Measurements from ENCODE around the gene SCN4B. TPM values are rescaled to one million over a fixed set of nuclear protein-coding genes. Genes with fewer than 3 reads are reported as not detected.

SCN4B gene
- polyA plus RNA-seq, 2 donors: 0.75 to 1.1 TPM

- Histone ChIP-seq H3K27ac (ENCODE audit: low read depth in 2 of 2, low read length in 1 of 2) (no peak overlapping the region), H3K4me1 (ENCODE audit: control insufficient read depth in 2 of 2, insufficient read depth in 2 of 2, low read length in 1 of 2) (peaks cover 6 to 7% of the 10 kb centered on the region in 2 donors), H3K4me3 (ENCODE audit: low read depth in 1 of 2, low read length in 2 of 2) (no peak overlapping the region), H3K27me3 (ENCODE audit: control insufficient read depth in 1 of 2, insufficient read depth in 2 of 2, low read length in 2 of 2) (no peaks in the 10 kb centered on the region), H3K9me3 (ENCODE audit: control insufficient read depth in 2 of 2, insufficient read depth in 1 of 2, low read depth in 1 of 2, low read length in 1 of 2) (no peaks in the 10 kb centered on the region), H3K36me3 (ENCODE audit: control insufficient read depth in 2 of 2, insufficient read depth in 2 of 2, low read length in 1 of 2) (no peaks in the 10 kb centered on the region)
- 89 to 94% methylated on average over 9 of the region's 9 CpGs for WGBS, 2 donors
Observed at GRCh38 chr11:118174006-118174567, 21.5 kb upstream of the SCN4B start.

- WGBS, 2 donors: 75 to 84% methylated on average over 9 of the region's 9 CpGs
- Histone ChIP-seq H3K36me3 (ENCODE audit: control insufficient read depth in 2 of 2, insufficient read depth in 2 of 2, low read length in 1 of 2) (no peaks in the 10 kb centered on the region), H3K9me3 (ENCODE audit: control insufficient read depth in 2 of 2, insufficient read depth in 1 of 2, low read depth in 1 of 2, low read length in 1 of 2) (no peaks in the 10 kb centered on the region), H3K4me3 (ENCODE audit: low read depth in 1 of 2, low read length in 2 of 2) (no peak overlapping the region), H3K4me1 (ENCODE audit: control insufficient read depth in 2 of 2, insufficient read depth in 2 of 2, low read length in 1 of 2) (peaks cover 6 to 7% of the 10 kb centered on the region in 2 donors), H3K27ac (ENCODE audit: low read depth in 2 of 2, low read length in 1 of 2) (no peak overlapping the region), H3K27me3 (ENCODE audit: control insufficient read depth in 1 of 2, insufficient read depth in 2 of 2, low read length in 2 of 2) (no peaks in the 10 kb centered on the region)
Observed at GRCh38 chr11:118172356-118172755, 19.7 kb upstream of the SCN4B start.

DNA sequence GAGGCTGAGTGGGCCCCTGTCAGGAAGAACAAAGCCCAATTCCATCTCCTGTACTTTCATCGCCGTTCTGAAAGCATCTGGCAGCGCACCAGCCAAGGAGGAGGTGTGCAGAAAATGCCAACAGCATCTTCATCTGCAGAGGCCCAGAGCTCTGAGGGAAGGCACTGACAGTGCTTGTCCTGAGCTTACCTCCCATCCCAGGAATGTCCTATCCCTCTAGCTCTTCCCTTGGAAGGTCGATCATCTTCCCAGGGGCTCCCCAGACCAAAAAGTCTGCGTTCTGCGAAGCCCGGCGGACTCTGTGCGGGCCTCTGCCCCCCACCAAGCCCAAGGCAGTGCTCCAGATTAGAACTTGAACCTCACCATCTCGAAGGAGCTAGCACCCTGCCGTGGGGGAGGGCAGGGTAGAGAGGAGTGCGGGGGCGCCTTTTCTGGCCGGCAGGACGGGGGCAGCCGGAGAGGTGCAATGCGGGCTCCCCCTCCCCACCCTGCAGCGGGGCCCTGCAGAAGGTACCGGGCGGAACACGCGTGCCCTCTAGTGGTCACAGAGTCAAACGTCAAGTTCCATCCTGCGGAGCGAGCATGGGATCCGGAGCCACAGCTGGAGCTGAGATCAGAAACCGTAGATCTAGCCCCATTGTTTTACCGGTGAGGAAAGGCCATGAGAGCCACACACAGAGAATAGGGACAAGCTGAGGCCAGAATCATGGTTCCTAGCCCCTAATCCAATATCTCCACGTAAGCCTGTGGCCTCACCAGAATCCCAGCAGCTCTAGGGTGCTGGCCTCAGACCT is 18.8 kb upstream of the SCN4B start:
- Histone ChIP-seq H3K4me3 (ENCODE audit: low read depth in 1 of 2, low read length in 2 of 2) (no peak overlapping the region), H3K36me3 (ENCODE audit: control insufficient read depth in 2 of 2, insufficient read depth in 2 of 2, low read length in 1 of 2) (no peaks in the 10 kb centered on the region), H3K27ac (ENCODE audit: low read depth in 2 of 2, low read length in 1 of 2) (no peak overlapping the region), H3K4me1 (ENCODE audit: control insufficient read depth in 2 of 2, insufficient read depth in 2 of 2, low read length in 1 of 2) (peaks cover 6 to 7% of the 10 kb centered on the region in 2 donors), H3K27me3 (ENCODE audit: control insufficient read depth in 1 of 2, insufficient read depth in 2 of 2, low read length in 2 of 2) (no peaks in the 10 kb centered on the region), H3K9me3 (ENCODE audit: control insufficient read depth in 2 of 2, insufficient read depth in 1 of 2, low read depth in 1 of 2, low read length in 1 of 2) (no peaks in the 10 kb centered on the region)
- 8% methylated on average over 27 to 29 of the region's 29 CpGs for WGBS, 2 donors

GRCh38 chr11:118170882-118171268 is 18.3 kb upstream of the SCN4B start:
- H3K27ac ChIP-seq (ENCODE audit: low read depth in 2 of 2, low read length in 1 of 2): no peak overlapping the region
- peaks cover 6 to 7% of the 10 kb centered on the region in 2 donors for H3K4me1 ChIP-seq (ENCODE audit: control insufficient read depth in 2 of 2, insufficient read depth in 2 of 2, low read length in 1 of 2)
- 49 to 53% methylated on average over 8 of the region's 8 CpGs for WGBS, 2 donors
- no peaks in the 10 kb centered on the region for H3K9me3 ChIP-seq (ENCODE audit: control insufficient read depth in 2 of 2, insufficient read depth in 1 of 2, low read depth in 1 of 2, low read length in 1 of 2)
- H3K36me3 ChIP-seq (ENCODE audit: control insufficient read depth in 2 of 2, insufficient read depth in 2 of 2, low read length in 1 of 2): no peaks in the 10 kb centered on the region
- no peak overlapping the region for H3K4me3 ChIP-seq (ENCODE audit: low read depth in 1 of 2, low read length in 2 of 2)
- H3K27me3 ChIP-seq (ENCODE audit: control insufficient read depth in 1 of 2, insufficient read depth in 2 of 2, low read length in 2 of 2): no peaks in the 10 kb centered on the region

- WGBS, 2 donors: 82 to 87% methylated on average over 9 of the region's 9 CpGs
Observed at GRCh38 chr11:118170231-118170630, 17.6 kb upstream of the SCN4B start.

GRCh38 chr11:118169300-118170140 is 16.9 kb upstream of the SCN4B start:
- H3K36me3 ChIP-seq (ENCODE audit: control insufficient read depth in 2 of 2, insufficient read depth in 2 of 2, low read length in 1 of 2): no peaks in the 10 kb centered on the region
- no peaks in the 10 kb centered on the region for H3K27me3 ChIP-seq (ENCODE audit: control insufficient read depth in 1 of 2, insufficient read depth in 2 of 2, low read length in 2 of 2)
- 81 to 84% methylated on average over 7 of the region's 7 CpGs for WGBS, 2 donors
- H3K9me3 ChIP-seq (ENCODE audit: control insufficient read depth in 2 of 2, insufficient read depth in 1 of 2, low read depth in 1 of 2, low read length in 1 of 2): no peaks in the 10 kb centered on the region
- no peak overlapping the region for H3K4me3 ChIP-seq (ENCODE audit: low read depth in 1 of 2, low read length in 2 of 2)
- H3K27ac ChIP-seq (ENCODE audit: low read depth in 2 of 2, low read length in 1 of 2): no peak overlapping the region
- H3K4me1 ChIP-seq (ENCODE audit: control insufficient read depth in 2 of 2, insufficient read depth in 2 of 2, low read length in 1 of 2): peaks cover 0 to 3% of the 10 kb centered on the region in 2 donors

More at GRCh38 chr11:118170231-118170630, 17.6 kb upstream of the SCN4B start:
- H3K27ac ChIP-seq (ENCODE audit: low read depth in 2 of 2, low read length in 1 of 2): no peak overlapping the region
- peaks cover 3 to 6% of the 10 kb centered on the region in 2 donors for H3K4me1 ChIP-seq (ENCODE audit: control insufficient read depth in 2 of 2, insufficient read depth in 2 of 2, low read length in 1 of 2)
- no peak overlapping the region for H3K4me3 ChIP-seq (ENCODE audit: low read depth in 1 of 2, low read length in 2 of 2)
- H3K36me3 ChIP-seq (ENCODE audit: control insufficient read depth in 2 of 2, insufficient read depth in 2 of 2, low read length in 1 of 2): no peaks in the 10 kb centered on the region
- H3K27me3 ChIP-seq (ENCODE audit: control insufficient read depth in 1 of 2, insufficient read depth in 2 of 2, low read length in 2 of 2): no peaks in the 10 kb centered on the region
- no peaks in the 10 kb centered on the region for H3K9me3 ChIP-seq (ENCODE audit: control insufficient read depth in 2 of 2, insufficient read depth in 1 of 2, low read depth in 1 of 2, low read length in 1 of 2)

GRCh38 chr11:118168751-118169150 is 16.1 kb upstream of the SCN4B start:
- H3K4me3 ChIP-seq (ENCODE audit: low read depth in 1 of 2, low read length in 2 of 2): no peak overlapping the region
- no peak overlapping the region for H3K27ac ChIP-seq (ENCODE audit: low read depth in 2 of 2, low read length in 1 of 2)
- H3K9me3 ChIP-seq (ENCODE audit: control insufficient read depth in 2 of 2, insufficient read depth in 1 of 2, low read depth in 1 of 2, low read length in 1 of 2): no peaks in the 10 kb centered on the region
- peaks cover 0 to 3% of the 10 kb centered on the region in 2 donors for H3K4me1 ChIP-seq (ENCODE audit: control insufficient read depth in 2 of 2, insufficient read depth in 2 of 2, low read length in 1 of 2)
- whole genome bisulfite sequencing, 2 donors: 78 to 82% methylated on average over 3 of the region's 3 CpGs
- H3K27me3 ChIP-seq (ENCODE audit: control insufficient read depth in 1 of 2, insufficient read depth in 2 of 2, low read length in 2 of 2): no peaks in the 10 kb centered on the region
- no peaks in the 10 kb centered on the region for H3K36me3 ChIP-seq (ENCODE audit: control insufficient read depth in 2 of 2, insufficient read depth in 2 of 2, low read length in 1 of 2)

DNA sequence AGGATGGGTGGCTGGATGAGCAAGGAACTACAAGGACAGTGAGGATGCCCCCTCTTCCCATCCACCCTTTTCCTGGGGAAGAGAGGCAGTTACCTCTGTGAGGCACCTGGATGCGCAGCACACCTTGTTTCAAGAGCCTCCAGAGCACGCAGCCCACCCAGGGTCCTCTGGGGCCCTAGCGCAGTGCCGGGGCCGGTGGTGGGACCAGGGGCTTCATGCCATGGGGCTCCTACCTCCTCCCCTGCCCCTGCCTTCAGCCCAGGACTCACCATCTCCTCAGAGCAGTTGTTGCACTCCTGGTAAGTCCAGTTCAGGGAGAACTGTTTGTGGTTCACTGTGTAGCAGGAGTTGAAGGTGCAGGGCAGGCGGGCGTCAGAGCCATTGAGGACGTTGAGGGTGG is 15.7 kb upstream of the SCN4B start:
- H3K9me3 ChIP-seq (ENCODE audit: control insufficient read depth in 2 of 2, insufficient read depth in 1 of 2, low read depth in 1 of 2, low read length in 1 of 2): no peaks in the 10 kb centered on the region
- H3K36me3 ChIP-seq (ENCODE audit: control insufficient read depth in 2 of 2, insufficient read depth in 2 of 2, low read length in 1 of 2): no peaks in the 10 kb centered on the region
- peaks cover 0 to 3% of the 10 kb centered on the region in 2 donors for H3K4me1 ChIP-seq (ENCODE audit: control insufficient read depth in 2 of 2, insufficient read depth in 2 of 2, low read length in 1 of 2)
- WGBS, 2 donors: 91 to 93% methylated on average over 8 of the region's 8 CpGs
- H3K4me3 ChIP-seq (ENCODE audit: low read depth in 1 of 2, low read length in 2 of 2): no peak overlapping the region
- H3K27ac ChIP-seq (ENCODE audit: low read depth in 2 of 2, low read length in 1 of 2): no peak overlapping the region
- no peaks in the 10 kb centered on the region for H3K27me3 ChIP-seq (ENCODE audit: control insufficient read depth in 1 of 2, insufficient read depth in 2 of 2, low read length in 2 of 2)

DNA sequence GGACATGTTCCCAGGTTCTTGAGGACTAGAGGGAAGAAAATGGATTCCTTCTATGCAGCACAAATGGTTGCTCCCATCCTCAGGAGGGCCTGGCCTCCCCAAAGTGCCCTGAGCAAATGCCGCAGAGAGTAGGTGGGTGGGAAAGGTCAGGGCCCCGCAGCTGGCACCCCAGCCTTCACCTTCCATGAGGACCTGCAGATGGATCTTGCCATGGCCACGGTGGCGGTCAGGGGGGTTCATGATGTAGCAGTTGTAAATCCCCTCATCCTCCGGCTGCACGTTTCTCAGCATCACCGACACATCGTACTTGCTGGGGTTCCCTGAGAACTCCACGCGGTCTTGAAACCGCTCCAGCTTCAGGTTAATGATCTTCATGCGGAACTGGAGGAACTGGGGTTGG is 15.3 kb upstream of the SCN4B start:
- H3K27me3 ChIP-seq (ENCODE audit: control insufficient read depth in 1 of 2, insufficient read depth in 2 of 2, low read length in 2 of 2): no peaks in the 10 kb centered on the region

More for the DNA sequence above, 15.3 kb upstream of the SCN4B start:
- Histone ChIP-seq H3K4me1 (ENCODE audit: control insufficient read depth in 2 of 2, insufficient read depth in 2 of 2, low read length in 1 of 2) (peaks cover 0 to 3% of the 10 kb centered on the region in 2 donors), H3K9me3 (ENCODE audit: control insufficient read depth in 2 of 2, insufficient read depth in 1 of 2, low read depth in 1 of 2, low read length in 1 of 2) (no peaks in the 10 kb centered on the region), H3K4me3 (ENCODE audit: low read depth in 1 of 2, low read length in 2 of 2) (no peak overlapping the region), H3K27ac (ENCODE audit: low read depth in 2 of 2, low read length in 1 of 2) (no peak overlapping the region), H3K36me3 (ENCODE audit: control insufficient read depth in 2 of 2, insufficient read depth in 2 of 2, low read length in 1 of 2) (no peaks in the 10 kb centered on the region)
- WGBS, 2 donors: 85 to 92% methylated on average over 12 of the region's 12 CpGs
